Endothelial cell (in vitro differentiated cells): ENCODE measurements around the gene RBP3. TPM values are rescaled to one million over a fixed set of nuclear protein-coding genes. Genes with fewer than 3 reads are reported as not detected.

Source experiments
- DNase-seq: peaks from one replicate; pipeline ENCODE4 v3.0.0; 2021; ENCODE audit warnings: low spot score
- H3K27ac Mint-ChIP-seq: one replicate; pipeline ENCODE4 v1.8.0; 2021; ENCODE audit warnings: mixed read lengths, inconsistent platforms; ENCODE audit not compliant: unreplicated experiment
- H3K27me3 Mint-ChIP-seq: one replicate; pipeline ENCODE4 v1.8.0; 2021; ENCODE audit warnings: mild to moderate bottlenecking, moderate library complexity, mixed read lengths, inconsistent platforms; ENCODE audit not compliant: unreplicated experiment
- H3K36me3 Mint-ChIP-seq: one replicate; pipeline ENCODE4 v1.8.0; 2021; ENCODE audit warnings: mild to moderate bottlenecking, low read depth, mixed read lengths, inconsistent platforms; ENCODE audit not compliant: unreplicated experiment
- H3K4me1 Mint-ChIP-seq: one replicate; pipeline ENCODE4 v1.8.0; 2021; ENCODE audit warnings: mild to moderate bottlenecking, mixed read lengths, inconsistent platforms; ENCODE audit not compliant: unreplicated experiment
- H3K4me3 Mint-ChIP-seq: one replicate; pipeline ENCODE4 v1.8.0; 2021; ENCODE audit warnings: mild to moderate bottlenecking, mixed read lengths, inconsistent platforms; ENCODE audit not compliant: unreplicated experiment
- H3K9me3 Mint-ChIP-seq: one replicate; pipeline ENCODE4 v1.8.0; 2021; ENCODE audit warnings: mixed read lengths, inconsistent platforms; ENCODE audit not compliant: unreplicated experiment
- CTCF ChIP-seq: fragments of 200-600 bp; sonication (generic); IDR thresholded peaks from one replicate; pipeline ENCODE4 v1.5.0; 2021; ENCODE audit warnings: antibody characterized with exemption; ENCODE audit not compliant: unreplicated experiment
- total RNA-seq: library from RNA; stranded (reverse); fragmentation: NEBNext Ultra II Directional; extraction: Animal tissue kit (Norgen Biotek cat#: 25700); gene quantifications from one replicate; pipeline ENCODE4 v1.2.1, GENCODE V29; 2021; ENCODE audit not compliant: unreplicated experiment

Gene RBP3
- total RNA-seq, 1 donor from 2014 or later: not detected

- peaks cover 14% of the 10 kb centered on the region for H3K4me1 Mint-ChIP-seq
- no peaks in the 10 kb centered on the region for H3K9me3 Mint-ChIP-seq
- no peak for TF ChIP-seq CTCF
- H3K36me3 Mint-ChIP-seq: no peaks in the 10 kb centered on the region
- H3K27me3 Mint-ChIP-seq: peaks cover 9% of the 10 kb centered on the region
- DNase-seq: no peak
- no peak overlapping the region for H3K4me3 Mint-ChIP-seq
- H3K27ac Mint-ChIP-seq: no peak overlapping the region
Measured at GRCh38 chr10:47401874-47402640, 53.9 kb downstream of the RBP3 start.

GRCh38 chr10:47402641-47403301 lies 54.6 kb downstream of the RBP3 start:
- Mint-ChIP-seq H3K36me3 (no peaks in the 10 kb centered on the region), H3K9me3 (no peaks in the 10 kb centered on the region), H3K4me1 (peaks cover 14% of the 10 kb centered on the region), H3K27ac (peak overlapping the region; percentile 15), H3K4me3 (peak overlapping the region; percentile 71), H3K27me3 (peaks cover 9% of the 10 kb centered on the region)
- DNase-seq: no peak
- TF ChIP-seq CTCF: no peak

GRCh38 chr10:47403446-47404318 lies 55.5 kb downstream of the RBP3 start:
- no peak for DNase-seq
- peaks cover 9% of the 10 kb centered on the region for H3K27me3 Mint-ChIP-seq
- TF ChIP-seq CTCF: no peak
- H3K36me3 Mint-ChIP-seq: no peaks in the 10 kb centered on the region
- no peaks in the 10 kb centered on the region for H3K9me3 Mint-ChIP-seq
- peaks cover 14% of the 10 kb centered on the region for H3K4me1 Mint-ChIP-seq
- peak overlapping the region; percentile 71 for H3K4me3 Mint-ChIP-seq
- H3K27ac Mint-ChIP-seq: no peak overlapping the region

- no peaks in the 10 kb centered on the region for H3K36me3 Mint-ChIP-seq
- DNase-seq: no peak
- H3K9me3 Mint-ChIP-seq: no peaks in the 10 kb centered on the region
- H3K4me1 Mint-ChIP-seq: peaks cover 14% of the 10 kb centered on the region
- no peak for TF ChIP-seq CTCF
- peaks cover 9% of the 10 kb centered on the region for H3K27me3 Mint-ChIP-seq
- H3K27ac Mint-ChIP-seq: no peak overlapping the region
- H3K4me3 Mint-ChIP-seq: no peak overlapping the region
Measured at GRCh38 chr10:47404446-47404845, 56.3 kb downstream of the RBP3 start.
